CD8-positive, alpha-beta memory T cell (primary cell): ENCODE measurements around the gene NBPF3. TPM values are rescaled to one million over a fixed set of nuclear protein-coding genes. Genes with fewer than 3 reads are reported as not detected.

Experiments
- CTCF ChIA-PET: fragments of 350-600 bp; sonication (Branson Sonifier 250); formaldehyde crosslinking; loops from one replicate; lab custom pipeline; 2021; ENCODE audit warnings: antibody characterized with exemption; lab: Charles Lee
- POLR2A ChIA-PET: fragments of 350-600 bp; sonication (Branson Sonifier 250); formaldehyde crosslinking; loops from one replicate; lab custom pipeline; 2021; ENCODE audit warnings: antibody characterized with exemption; lab: Charles Lee
- DNase-seq, 5 donors: peaks; one replicate each; pipeline versions ENCODE4 v3.0.0 to v3.0.0-alpha.2; 2020 to 2022; ENCODE audit warnings: mixed read lengths in 1 of 5
- H3K27ac ChIP-seq: one replicate; pipeline ENCODE4 v1.7.0; 2013; ENCODE audit warnings: low read depth, mild to moderate bottlenecking, low read length, moderate library complexity
- H3K27me3 ChIP-seq: 2 replicates; pipeline ENCODE4 v1.7.0; 2013; ENCODE audit warnings: low read length, mild to moderate bottlenecking; ENCODE audit not compliant: insufficient read depth, poor library complexity, severe bottlenecking
- H3K36me3 ChIP-seq: 2 replicates; pipeline ENCODE4 v1.7.0; 2013; ENCODE audit warnings: mild to moderate bottlenecking, low read length, moderate library complexity; ENCODE audit not compliant: insufficient read depth
- H3K4me1 ChIP-seq: 2 replicates; pipeline ENCODE4 v1.7.0; 2013; ENCODE audit warnings: mild to moderate bottlenecking, low read length, moderate library complexity; ENCODE audit not compliant: insufficient read depth
- H3K4me3 ChIP-seq: 2 replicates; pipeline ENCODE4 v1.7.0; 2013; ENCODE audit warnings: mild to moderate bottlenecking, low read length
- H3K9me3 ChIP-seq: 2 replicates; pipeline ENCODE4 v1.7.0; 2013; ENCODE audit warnings: mild to moderate bottlenecking, low read length
- H3K27ac Mint-ChIP-seq, 8 donors: one replicate each; pipeline ENCODE4 v1.8.0; 2020 to 2021; ENCODE audit warnings: mixed read lengths in 8 of 8, mild to moderate bottlenecking in 6 of 8, inconsistent platforms in 3 of 8, moderate library complexity in 3 of 8
- H3K27me3 Mint-ChIP-seq, 2 donors: one replicate each; pipeline ENCODE4 v1.8.0; 2020 to 2021; ENCODE audit warnings: mixed read lengths in 2 of 2, mild to moderate bottlenecking in 1 of 2, moderate library complexity in 1 of 2
- H3K36me3 Mint-ChIP-seq, 3 donors: one replicate each; pipeline ENCODE4 v1.8.0; 2020 to 2021; ENCODE audit warnings: mixed read lengths in 3 of 3, inconsistent platforms in 1 of 3, mild to moderate bottlenecking in 1 of 3
- H3K4me1 Mint-ChIP-seq, 3 donors: one replicate each; pipeline ENCODE4 v1.8.0; 2020 to 2021; ENCODE audit warnings: mixed read lengths in 3 of 3, inconsistent platforms in 1 of 3, mild to moderate bottlenecking in 1 of 3
- H3K4me3 Mint-ChIP-seq, 7 donors: one replicate each; pipeline ENCODE4 v1.8.0; 2020 to 2021; ENCODE audit warnings: mixed read lengths in 7 of 7, mild to moderate bottlenecking in 6 of 7, moderate library complexity in 4 of 7, inconsistent platforms in 2 of 7
- H3K9me3 Mint-ChIP-seq, 5 donors: one replicate each; pipeline ENCODE4 v1.8.0; 2020 to 2022; ENCODE audit warnings: mixed read lengths in 5 of 5, mild to moderate bottlenecking in 3 of 5, moderate library complexity in 2 of 5, inconsistent platforms in 1 of 5
- polyA plus RNA-seq: library from polyadenylated mRNA; unstranded; fragments of 300-500 nt; fragmentation: Illumina TruSeq; gene quantifications from one replicate; pipeline ENCODE4 v1.2.3, GENCODE V29; 2021
- total RNA-seq, 2 experiments: library from RNA; stranded (reverse); gene quantifications; one replicate each; pipeline ENCODE4 v1.2.3, GENCODE V29; 2021

The NBPF3 gene
- total and polyA plus RNA-seq, 3 experiments from 2014 or later, result 3.9 to 8.3 (median 5.5) TPM

DNA sequence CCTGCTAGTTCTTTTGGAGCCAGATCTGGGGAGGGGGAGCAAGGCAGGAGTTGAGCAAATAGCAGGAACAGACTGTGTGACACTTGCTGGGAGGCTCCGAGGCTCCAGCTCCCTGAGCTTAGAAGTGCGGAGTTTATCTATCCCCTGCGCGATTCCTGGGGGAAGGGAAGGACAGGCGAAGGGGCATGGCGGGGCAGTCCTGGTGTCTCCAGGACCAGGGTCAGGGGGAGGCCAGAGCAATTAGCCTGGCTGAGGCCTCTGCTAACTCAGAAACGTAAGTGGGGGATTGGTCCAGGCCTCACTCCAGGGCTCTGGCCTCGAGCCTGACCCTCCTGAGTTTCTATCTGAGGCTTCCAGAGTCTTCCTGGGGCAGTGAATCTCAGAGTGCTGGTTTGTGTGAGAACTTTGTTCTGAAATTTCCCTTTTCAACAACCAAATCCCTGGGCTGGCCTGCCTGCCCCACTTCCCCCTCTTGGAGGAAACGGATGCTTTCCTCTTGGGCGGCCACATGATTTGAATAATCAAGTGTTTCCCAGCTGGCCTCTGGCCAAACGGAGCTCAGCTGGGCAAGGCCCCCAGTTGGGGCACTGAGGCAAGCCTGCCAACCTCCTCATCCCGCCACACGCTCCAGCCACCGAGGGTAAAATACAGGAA lies 84.9 kb downstream of the NBPF3 start:
- POLR2A ChIA-PET, result no interaction called here
- no peaks in the 10 kb centered on the region for H3K9me3 ChIP-seq
- Mint-ChIP-seq H3K9me3 (no peaks in the 10 kb centered on the region), H3K27me3 (no peaks in the 10 kb centered on the region), H3K4me3 (no peak overlapping the region), H3K4me1 (peaks cover 0 to 6% (median 5%) of the 10 kb centered on the region in 3 donors), H3K27ac (peak overlapping the region in 1 of 8 donors; percentile 57), H3K36me3 (no peaks in the 10 kb centered on the region)
- no peak for DNase-seq
- H3K27ac ChIP-seq, result no peak overlapping the region
- CTCF ChIA-PET, result interaction anchor here (1.0 kb wide), 1 partner anchor 16 kb away, joined by 3 read pairs; no protein-coding TSS in a partner anchor
- H3K4me1 ChIP-seq, result no peaks in the 10 kb centered on the region
- H3K36me3 ChIP-seq, result no peaks in the 10 kb centered on the region
- H3K4me3 ChIP-seq, result no peak overlapping the region
- no peaks in the 10 kb centered on the region for H3K27me3 ChIP-seq

DNA sequence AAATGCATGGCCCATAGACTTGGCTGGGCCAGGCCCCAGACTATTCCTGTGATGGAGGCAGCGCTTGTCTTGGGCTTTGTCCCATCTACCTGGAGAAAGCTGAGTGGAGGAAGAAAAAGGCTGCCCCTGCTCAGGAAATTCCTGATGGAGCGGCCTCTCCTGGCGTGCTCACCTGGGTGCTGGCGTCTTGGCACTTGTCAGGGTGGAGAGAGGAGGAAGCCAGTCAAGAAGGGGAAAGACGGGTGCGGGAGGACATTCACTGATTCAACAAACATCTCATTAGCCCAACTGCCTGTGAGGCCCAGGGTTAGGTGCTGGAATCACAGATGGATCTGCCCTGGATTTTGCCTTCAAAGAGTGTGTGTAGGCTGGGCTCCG lies 85.4 kb downstream of the NBPF3 start:
- Histone ChIP-seq H3K9me3 (no peaks in the 10 kb centered on the region), H3K36me3 (no peaks in the 10 kb centered on the region), H3K4me1 (no peaks in the 10 kb centered on the region), H3K4me3 (no peak overlapping the region), H3K27me3 (no peaks in the 10 kb centered on the region), H3K27ac (no peak overlapping the region)
- Mint-ChIP-seq H3K9me3 (no peaks in the 10 kb centered on the region), H3K27ac (no peak overlapping the region), H3K4me1 (peaks cover 0 to 6% (median 5%) of the 10 kb centered on the region in 3 donors), H3K27me3 (no peaks in the 10 kb centered on the region), H3K36me3 (no peaks in the 10 kb centered on the region), H3K4me3 (no peak overlapping the region)
- ChIA-PET CTCF (no interaction called here), POLR2A (no interaction called here)
- peak in 1 of 5 donors; percentile 6 for DNase-seq

DNA sequence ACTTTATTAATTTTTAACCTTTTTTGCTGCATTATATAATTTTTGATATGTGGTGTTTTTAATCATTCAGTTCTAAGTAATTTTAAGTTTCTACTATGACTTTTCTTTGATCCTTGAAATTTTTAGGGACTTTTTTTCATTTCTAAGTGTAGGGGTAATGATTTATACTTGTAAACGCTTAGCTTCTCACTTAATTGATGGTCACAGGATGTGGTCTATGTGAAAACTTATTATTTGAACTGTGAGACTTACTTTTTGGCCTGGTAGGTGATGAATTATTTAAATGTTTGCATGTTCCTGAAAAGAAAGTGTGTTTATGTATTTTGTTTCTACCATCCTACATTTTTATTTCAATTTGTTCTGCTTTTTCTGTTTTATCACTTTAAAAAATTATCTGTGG lies 86.5 kb downstream of the NBPF3 start:
- no peak overlapping the region for H3K4me3 ChIP-seq
- no peak for DNase-seq
- no peaks in the 10 kb centered on the region for H3K4me1 ChIP-seq
- peaks cover 2 to 3% of the 10 kb centered on the region in 2 donors for H3K27me3 Mint-ChIP-seq
- no peak overlapping the region for H3K4me3 Mint-ChIP-seq
- H3K36me3 ChIP-seq, result no peaks in the 10 kb centered on the region
- no peaks in the 10 kb centered on the region for H3K36me3 Mint-ChIP-seq
- no peak overlapping the region for H3K27ac ChIP-seq
- ChIA-PET CTCF (no interaction called here), POLR2A (no interaction called here)
- H3K9me3 Mint-ChIP-seq, result no peaks in the 10 kb centered on the region
- no peaks in the 10 kb centered on the region for H3K27me3 ChIP-seq
- peaks cover 0 to 6% (median 5%) of the 10 kb centered on the region in 3 donors for H3K4me1 Mint-ChIP-seq
- peak overlapping the region in 1 of 8 donors; percentile 3 for H3K27ac Mint-ChIP-seq
- H3K9me3 ChIP-seq, result no peaks in the 10 kb centered on the region

DNA sequence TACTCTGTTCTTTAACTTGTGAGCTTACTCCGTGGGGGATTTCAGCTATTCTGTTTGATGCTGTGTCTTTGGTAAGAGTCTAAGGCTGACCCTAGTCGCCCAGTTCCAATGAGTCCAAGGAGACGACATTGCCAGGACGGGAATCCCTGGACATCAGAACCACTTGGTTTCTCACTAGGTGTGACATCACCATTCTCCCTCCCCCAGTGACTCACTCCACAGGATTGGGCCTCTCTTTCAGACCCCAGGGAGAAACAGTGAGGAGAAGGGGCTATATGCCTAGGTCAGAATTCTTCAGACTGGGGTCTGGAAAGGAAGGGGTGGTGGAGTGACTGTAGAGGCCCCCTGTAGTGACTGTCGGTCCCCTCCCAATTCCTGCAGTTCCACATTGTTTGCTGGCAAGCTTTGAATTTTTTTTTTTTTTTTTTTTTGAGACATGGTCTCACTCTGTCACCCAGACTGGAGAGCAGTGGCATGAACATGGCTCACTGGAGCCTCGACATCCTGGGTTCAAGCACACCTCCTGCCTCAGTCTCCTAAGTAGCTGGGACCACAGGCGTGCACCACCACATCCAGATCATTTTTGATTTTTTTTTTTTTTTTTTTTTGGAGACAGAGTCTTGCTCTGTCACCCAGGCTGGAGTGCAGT lies 90.6 kb downstream of the NBPF3 start:
- DNase-seq, result peak in 1 of 5 donors; percentile 19
- H3K4me1 ChIP-seq, result no peaks in the 10 kb centered on the region
- H3K27me3 ChIP-seq, result no peaks in the 10 kb centered on the region
- Mint-ChIP-seq H3K27me3 (peaks cover 16 to 19% of the 10 kb centered on the region in 2 donors), H3K27ac (no peak overlapping the region), H3K9me3 (no peaks in the 10 kb centered on the region), H3K36me3 (no peaks in the 10 kb centered on the region), H3K4me1 (peaks cover 0 to 6% (median 5%) of the 10 kb centered on the region in 3 donors), H3K4me3 (no peak overlapping the region)
- ChIA-PET CTCF (no interaction called here), POLR2A (no interaction called here)
- no peaks in the 10 kb centered on the region for H3K9me3 ChIP-seq
- H3K4me3 ChIP-seq, result no peak overlapping the region
- no peaks in the 10 kb centered on the region for H3K36me3 ChIP-seq
- no peak overlapping the region for H3K27ac ChIP-seq

DNA sequence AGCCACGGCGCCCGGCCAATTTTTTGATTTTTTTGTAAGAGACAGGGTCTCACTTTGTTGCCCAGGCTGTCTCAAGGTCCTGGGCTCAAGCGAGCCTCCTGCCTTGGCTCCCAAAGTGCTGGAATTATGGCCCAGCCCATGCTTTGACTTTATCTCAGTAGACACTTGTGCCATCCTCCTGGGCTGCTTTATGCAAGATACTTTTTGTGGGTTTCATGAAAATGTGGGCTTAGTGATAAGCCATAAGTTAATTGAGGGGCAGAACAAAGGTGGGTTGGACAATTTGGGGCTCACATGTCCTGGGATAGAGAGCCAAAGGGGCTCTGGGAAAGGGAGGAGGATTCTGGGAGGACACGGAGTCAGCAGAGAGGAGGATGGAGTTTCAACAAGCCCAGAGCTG lies 91.3 kb downstream of the NBPF3 start:
- Histone ChIP-seq H3K27me3 (no peaks in the 10 kb centered on the region), H3K27ac (no peak overlapping the region), H3K4me3 (no peak overlapping the region), H3K4me1 (no peaks in the 10 kb centered on the region), H3K9me3 (no peaks in the 10 kb centered on the region), H3K36me3 (no peaks in the 10 kb centered on the region)
- no peak for DNase-seq
- no peaks in the 10 kb centered on the region for H3K9me3 Mint-ChIP-seq
- H3K4me3 Mint-ChIP-seq, result no peak overlapping the region
- H3K4me1 Mint-ChIP-seq, result peaks cover 0 to 6% (median 5%) of the 10 kb centered on the region in 3 donors
- CTCF ChIA-PET, result no interaction called here
- POLR2A ChIA-PET, result no interaction called here
- H3K36me3 Mint-ChIP-seq, result no peaks in the 10 kb centered on the region
- peaks cover 16 to 19% of the 10 kb centered on the region in 2 donors for H3K27me3 Mint-ChIP-seq
- peak overlapping the region in 1 of 8 donors; percentile 55 for H3K27ac Mint-ChIP-seq

DNA sequence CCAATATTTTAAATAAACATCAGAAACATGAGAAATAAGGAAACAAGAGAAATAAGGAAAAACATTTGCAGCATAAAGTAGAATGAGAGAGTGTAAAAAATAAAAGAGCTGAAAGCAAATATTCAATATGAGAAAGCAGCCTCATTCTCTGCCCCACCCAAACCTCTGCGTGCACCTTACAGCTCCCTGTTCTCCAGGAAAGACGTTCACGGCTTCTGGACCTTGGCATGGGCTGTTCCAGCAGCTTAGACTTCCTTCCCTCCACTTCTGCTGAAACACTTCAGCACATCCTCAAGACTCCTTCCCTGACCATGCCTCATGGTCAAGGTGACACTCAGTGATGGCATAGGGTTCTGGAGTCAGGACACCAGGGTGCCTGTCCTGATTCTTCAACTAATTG lies 92.6 kb downstream of the NBPF3 start:
- CTCF ChIA-PET, result no interaction called here
- no peaks in the 10 kb centered on the region for H3K36me3 ChIP-seq
- Mint-ChIP-seq H3K36me3 (no peaks in the 10 kb centered on the region), H3K4me1 (no peaks in the 10 kb centered on the region), H3K27me3 (peaks cover 16 to 19% of the 10 kb centered on the region in 2 donors), H3K27ac (no peak overlapping the region), H3K9me3 (no peaks in the 10 kb centered on the region), H3K4me3 (no peak overlapping the region)
- no peaks in the 10 kb centered on the region for H3K27me3 ChIP-seq
- H3K4me1 ChIP-seq, result no peaks in the 10 kb centered on the region
- no peaks in the 10 kb centered on the region for H3K9me3 ChIP-seq
- H3K4me3 ChIP-seq, result no peak overlapping the region
- no peak for DNase-seq
- H3K27ac ChIP-seq, result no peak overlapping the region
- POLR2A ChIA-PET, result no interaction called here

DNA sequence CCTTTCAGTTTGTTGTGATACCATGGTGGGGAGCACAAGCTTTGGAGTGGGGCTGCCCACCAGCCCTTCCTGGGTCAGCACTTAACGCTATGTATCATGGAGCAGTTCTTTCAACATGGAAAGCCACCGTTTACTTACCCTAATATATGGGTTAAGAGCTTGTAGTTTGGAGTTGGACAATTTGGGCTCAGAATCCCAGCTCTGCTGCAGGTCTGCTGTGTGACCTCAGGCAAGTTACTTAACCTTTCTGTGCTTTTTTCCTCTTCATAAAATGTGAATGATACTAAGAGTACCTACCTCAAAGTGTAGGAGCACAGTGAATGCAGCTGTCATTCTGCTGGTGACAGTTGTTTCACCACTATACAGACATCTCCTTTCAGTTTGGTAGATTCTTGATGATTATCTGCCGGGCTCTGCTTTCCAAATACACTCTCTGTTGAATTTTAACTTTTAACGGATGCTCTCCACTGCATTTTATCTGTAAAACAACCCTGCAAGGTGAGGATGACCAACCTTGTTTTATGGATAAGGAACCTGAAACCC lies 93.1 kb downstream of the NBPF3 start:
- Histone ChIP-seq H3K4me1 (no peaks in the 10 kb centered on the region), H3K4me3 (no peak overlapping the region), H3K9me3 (no peaks in the 10 kb centered on the region), H3K27ac (no peak overlapping the region), H3K27me3 (no peaks in the 10 kb centered on the region), H3K36me3 (no peaks in the 10 kb centered on the region)
- Mint-ChIP-seq H3K27me3 (peaks cover 20 to 25% of the 10 kb centered on the region in 2 donors), H3K4me1 (no peaks in the 10 kb centered on the region), H3K27ac (no peak overlapping the region), H3K4me3 (no peak overlapping the region), H3K36me3 (no peaks in the 10 kb centered on the region), H3K9me3 (no peaks in the 10 kb centered on the region)
- POLR2A ChIA-PET, result no interaction called here
- CTCF ChIA-PET, result no interaction called here
- no peak for DNase-seq

DNA sequence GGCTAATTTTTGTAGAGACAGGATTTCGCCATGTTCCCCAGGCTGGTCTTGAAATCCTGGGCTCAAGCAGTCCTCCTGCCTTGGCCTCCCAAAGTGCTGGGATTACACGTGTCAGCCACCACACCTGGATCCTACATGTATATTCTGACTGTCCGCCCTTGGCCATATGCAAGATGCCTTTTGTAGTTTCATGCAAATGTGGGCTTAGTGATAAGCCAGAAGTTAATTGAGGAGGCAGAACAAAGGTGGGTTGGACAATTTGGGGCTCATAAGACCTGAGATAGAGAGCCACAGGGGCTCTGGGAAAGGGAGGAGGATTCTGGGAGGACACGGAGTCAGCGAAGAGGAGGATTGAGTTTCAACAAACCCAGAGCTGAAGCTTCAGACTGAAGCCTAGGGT lies 94.2 kb downstream of the NBPF3 start:
- Mint-ChIP-seq H3K27ac (no peak overlapping the region), H3K9me3 (no peaks in the 10 kb centered on the region), H3K4me1 (no peaks in the 10 kb centered on the region), H3K4me3 (no peak overlapping the region), H3K27me3 (peaks cover 23 to 36% of the 10 kb centered on the region in 2 donors), H3K36me3 (no peaks in the 10 kb centered on the region)
- ChIA-PET POLR2A (no interaction called here), CTCF (no interaction called here)
- no peak overlapping the region for H3K27ac ChIP-seq
- H3K27me3 ChIP-seq, result no peaks in the 10 kb centered on the region
- no peaks in the 10 kb centered on the region for H3K36me3 ChIP-seq
- H3K4me3 ChIP-seq, result no peak overlapping the region
- H3K9me3 ChIP-seq, result no peaks in the 10 kb centered on the region
- DNase-seq, result no peak
- no peaks in the 10 kb centered on the region for H3K4me1 ChIP-seq
